ENCODE results near the gene PRR5L.
A peak's percentile ranks its signal among the peaks of the same experiment; 100 is the strongest.

PRR5L gene

DNA sequence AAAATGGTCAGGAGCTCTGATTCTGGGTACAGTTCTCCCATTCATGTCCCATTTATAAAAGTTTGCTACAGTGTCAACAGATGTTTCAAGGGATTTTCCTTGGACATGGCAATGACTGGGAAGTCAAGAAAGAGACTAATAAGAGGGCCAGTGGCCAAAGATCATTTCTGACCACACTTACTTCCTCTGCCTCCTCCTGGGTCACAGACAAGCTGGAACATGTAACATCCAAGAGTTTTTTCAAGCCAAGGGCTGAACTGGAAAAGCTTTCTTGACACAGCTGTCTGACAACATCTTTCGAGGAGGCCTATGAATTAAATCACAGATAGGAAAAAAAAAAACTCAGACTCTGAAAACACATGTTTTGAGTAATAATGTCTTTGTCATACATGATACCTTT is 15.6 kb upstream of the PRR5L start:
- no peaks in the 10 kb centered on the region for H3K4me1 ChIP-seq (ENCODE audit: control insufficient read depth, insufficient read depth, low read length)
- no peaks in the 10 kb centered on the region for H3K9me3 ChIP-seq (ENCODE audit: control insufficient read depth, insufficient read depth, low read depth, low read length)
- no peak overlapping the region for H3K27ac ChIP-seq (ENCODE audit: extremely low read depth, low read depth, low read length)
- CTCF ChIA-PET = interaction anchor here (0.6 to 2.5 kb wide), 3 partner anchors 14 to 571 kb away, joined by 3 to 15 read pairs (median 4); no protein-coding TSS in a partner anchor
- POLR2A ChIA-PET = no interaction called here
- H3K4me3 ChIP-seq (ENCODE audit: low read depth, low read length) = no peak overlapping the region
- peaks cover 0 to 10% of the 10 kb centered on the region in 2 experiments; a peak in 1 of 3 replicates for H3K36me3 ChIP-seq (ENCODE audit: control insufficient read depth in 2 of 2, insufficient read depth in 1 of 2, low read length in 2 of 2)
- no peak for TF ChIP-seq ZNF341 (tag by site-specific recombination; IDR thresholded peaks at IDR 0.05; ENCODE audit: low read depth)
- no peak for TF ChIP-seq ZNF747 (tag by site-specific recombination; IDR thresholded peaks at IDR 0.05)

DNA sequence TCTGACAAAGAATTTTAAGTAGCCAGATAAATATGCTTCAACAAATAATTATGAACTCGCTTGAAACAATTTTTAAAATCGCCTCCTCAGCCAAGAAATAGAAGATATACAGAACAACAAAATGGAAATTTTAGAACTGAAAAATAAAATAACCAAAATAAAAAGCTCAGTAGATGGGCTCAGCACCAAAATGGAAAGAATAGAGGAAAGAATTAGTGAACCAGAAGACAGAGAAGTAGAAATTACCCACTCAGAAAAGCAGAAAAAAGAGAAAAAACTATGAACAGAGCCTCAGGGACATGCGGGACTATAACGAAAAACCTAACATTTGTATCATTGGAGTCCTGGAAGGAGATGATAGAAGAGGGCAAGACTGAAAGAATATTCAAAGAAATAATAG is 14.2 kb upstream of the PRR5L start:
- ChIA-PET POLR2A (no interaction called here), CTCF (interaction anchor here (0.9 kb wide), 1 partner anchor 15 kb away, joined by 3 read pairs; no protein-coding TSS in a partner anchor)

DNA sequence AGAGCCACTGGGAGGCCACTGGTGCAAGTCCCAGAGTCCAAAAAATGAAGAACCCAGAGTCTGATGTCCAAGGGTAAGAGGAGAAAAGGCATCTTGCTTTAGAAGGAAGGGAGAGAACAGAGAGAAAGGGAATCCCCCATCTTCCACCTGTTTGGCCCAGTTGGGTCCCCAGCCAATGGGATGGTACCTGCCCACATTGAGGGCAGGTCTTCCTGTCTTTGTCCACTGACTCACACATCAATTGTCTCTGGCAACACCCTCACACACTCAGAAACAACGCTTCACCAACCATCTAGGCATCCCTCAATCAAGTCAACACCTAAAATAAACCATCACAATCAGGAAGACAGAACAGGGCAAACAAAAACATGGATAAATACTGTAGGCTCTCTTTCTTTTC is 13.2 kb upstream of the PRR5L start:
- H3K9me3 ChIP-seq (ENCODE audit: control insufficient read depth, insufficient read depth, low read depth, low read length) = no peaks in the 10 kb centered on the region
- H3K27ac ChIP-seq (ENCODE audit: extremely low read depth, low read depth, low read length) = no peak overlapping the region
- peaks cover 0 to 4% of the 10 kb centered on the region in 2 experiments; a peak in 1 of 3 replicates for H3K36me3 ChIP-seq (ENCODE audit: control insufficient read depth in 2 of 2, insufficient read depth in 1 of 2, low read length in 2 of 2)
- TF ChIP-seq, protein P1, sequence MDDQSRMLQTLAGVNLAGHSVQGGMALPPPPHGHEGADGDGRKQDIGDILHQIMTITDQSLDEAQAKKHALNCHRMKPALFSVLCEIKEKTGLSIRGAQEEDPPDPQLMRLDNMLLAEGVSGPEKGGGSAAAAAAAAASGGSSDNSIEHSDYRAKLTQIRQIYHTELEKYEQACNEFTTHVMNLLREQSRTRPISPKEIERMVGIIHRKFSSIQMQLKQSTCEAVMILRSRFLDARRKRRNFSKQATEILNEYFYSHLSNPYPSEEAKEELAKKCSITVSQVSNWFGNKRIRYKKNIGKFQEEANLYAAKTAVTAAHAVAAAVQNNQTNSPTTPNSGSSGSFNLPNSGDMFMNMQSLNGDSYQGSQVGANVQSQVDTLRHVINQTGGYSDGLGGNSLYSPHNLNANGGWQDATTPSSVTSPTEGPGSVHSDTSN (CRISPR knock-in tag; IDR thresholded peaks at IDR 0.05) = no peak
- ChIA-PET POLR2A (no interaction called here), CTCF (no interaction called here)
- H3K4me3 ChIP-seq (ENCODE audit: low read depth, low read length) = no peak overlapping the region
- H3K4me1 ChIP-seq (ENCODE audit: control insufficient read depth, insufficient read depth, low read length) = no peaks in the 10 kb centered on the region

More for the DNA sequence above, 14.2 kb upstream of the PRR5L start:
- no peak overlapping the region for H3K27ac ChIP-seq (ENCODE audit: extremely low read depth, low read depth, low read length)
- H3K9me3 ChIP-seq (ENCODE audit: control insufficient read depth, insufficient read depth, low read depth, low read length) = no peaks in the 10 kb centered on the region
- H3K36me3 ChIP-seq (ENCODE audit: control insufficient read depth in 2 of 2, insufficient read depth in 1 of 2, low read length in 2 of 2) = peaks cover 0 to 4% of the 10 kb centered on the region in 2 experiments; a peak in 1 of 3 replicates
- no peak overlapping the region for H3K4me3 ChIP-seq (ENCODE audit: low read depth, low read length)
- TF ChIP-seq ZNF560 (tag by site-specific recombination; IDR thresholded peaks at IDR 0.05; ENCODE audit: borderline replicate concordance) (no peak), ZNF433 (tag by site-specific recombination; IDR thresholded peaks at IDR 0.05; ENCODE audit: low read depth) (no peak)
- no peaks in the 10 kb centered on the region for H3K4me1 ChIP-seq (ENCODE audit: control insufficient read depth, insufficient read depth, low read length)

DNA sequence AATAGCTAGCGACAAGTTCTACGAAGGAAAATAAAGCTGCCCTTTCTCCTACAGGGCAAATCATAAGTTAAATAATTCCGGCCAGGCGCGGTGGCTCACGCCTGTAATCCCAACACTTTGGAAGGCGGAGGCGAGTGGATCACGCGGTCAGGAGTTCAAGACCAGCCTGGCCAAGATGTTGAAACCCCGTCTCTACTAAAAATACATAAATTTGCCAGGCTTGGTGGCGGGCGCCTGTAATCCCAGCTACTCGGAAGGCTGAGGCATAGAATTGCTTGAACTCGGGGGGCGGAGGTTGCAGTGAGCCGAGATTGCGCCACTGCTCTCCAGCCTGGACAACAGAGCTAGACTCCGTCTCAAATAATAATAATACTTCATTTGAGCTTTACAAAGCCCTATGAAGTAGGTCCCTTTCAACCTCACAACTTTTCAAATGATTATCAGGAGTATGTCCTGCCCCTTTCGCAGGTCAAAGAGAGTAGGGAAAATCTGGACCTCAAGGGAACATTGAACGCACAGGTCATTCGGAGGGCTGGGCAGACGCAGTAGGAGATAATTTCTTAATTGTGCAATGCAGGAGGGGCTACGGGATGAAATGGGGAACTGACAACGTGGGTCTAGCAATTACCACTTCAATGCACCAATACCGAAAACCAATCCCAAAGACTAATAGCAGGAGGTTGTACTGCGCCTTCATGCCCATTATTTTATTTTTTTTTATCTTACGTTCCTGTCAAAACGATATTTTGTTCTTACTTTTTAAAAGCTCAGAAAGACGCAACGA is 7.5 kb upstream of the PRR5L start:
- Histone ChIP-seq H3K9me3 (ENCODE audit: control insufficient read depth, insufficient read depth, low read depth, low read length) (no peaks in the 10 kb centered on the region), H3K4me1 (ENCODE audit: control insufficient read depth, insufficient read depth, low read length) (no peaks in the 10 kb centered on the region), H3K27ac (ENCODE audit: extremely low read depth, low read depth, low read length) (no peak overlapping the region), H3K4me3 (ENCODE audit: low read depth, low read length) (peak overlapping the region; percentile 87), H3K36me3 (ENCODE audit: control insufficient read depth in 2 of 2, insufficient read depth in 1 of 2, low read length in 2 of 2) (no peaks in the 10 kb centered on the region)
- CTCF ChIA-PET = interaction anchor here (0.8 to 14.2 kb wide), 6 partner anchors 88 to 801 kb away, joined by 3 to 247 read pairs (median 4); no protein-coding TSS in a partner anchor
- POLR2A ChIA-PET = interaction anchor here (0.7 to 1.8 kb wide), 2 partner anchors 165 to 168 kb away, joined by 3 to 5 read pairs; no protein-coding TSS in a partner anchor
- TF ChIP-seq, protein P2, sequence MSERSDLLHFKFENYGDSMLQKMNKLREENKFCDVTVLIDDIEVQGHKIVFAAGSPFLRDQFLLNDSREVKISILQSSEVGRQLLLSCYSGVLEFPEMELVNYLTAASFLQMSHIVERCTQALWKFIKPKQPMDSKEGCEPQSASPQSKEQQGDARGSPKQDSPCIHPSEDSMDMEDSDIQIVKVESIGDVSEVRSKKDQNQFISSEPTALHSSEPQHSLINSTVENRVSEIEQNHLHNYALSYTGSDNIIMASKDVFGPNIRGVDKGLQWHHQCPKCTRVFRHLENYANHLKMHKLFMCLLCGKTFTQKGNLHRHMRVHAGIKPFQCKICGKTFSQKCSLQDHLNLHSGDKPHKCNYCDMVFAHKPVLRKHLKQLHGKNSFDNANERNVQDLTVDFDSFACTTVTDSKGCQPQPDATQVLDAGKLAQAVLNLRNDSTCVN (tag by site-specific recombination; optimal IDR thresholded peaks at IDR 0.05) = no peak
- TF ChIP-seq, protein P3, sequence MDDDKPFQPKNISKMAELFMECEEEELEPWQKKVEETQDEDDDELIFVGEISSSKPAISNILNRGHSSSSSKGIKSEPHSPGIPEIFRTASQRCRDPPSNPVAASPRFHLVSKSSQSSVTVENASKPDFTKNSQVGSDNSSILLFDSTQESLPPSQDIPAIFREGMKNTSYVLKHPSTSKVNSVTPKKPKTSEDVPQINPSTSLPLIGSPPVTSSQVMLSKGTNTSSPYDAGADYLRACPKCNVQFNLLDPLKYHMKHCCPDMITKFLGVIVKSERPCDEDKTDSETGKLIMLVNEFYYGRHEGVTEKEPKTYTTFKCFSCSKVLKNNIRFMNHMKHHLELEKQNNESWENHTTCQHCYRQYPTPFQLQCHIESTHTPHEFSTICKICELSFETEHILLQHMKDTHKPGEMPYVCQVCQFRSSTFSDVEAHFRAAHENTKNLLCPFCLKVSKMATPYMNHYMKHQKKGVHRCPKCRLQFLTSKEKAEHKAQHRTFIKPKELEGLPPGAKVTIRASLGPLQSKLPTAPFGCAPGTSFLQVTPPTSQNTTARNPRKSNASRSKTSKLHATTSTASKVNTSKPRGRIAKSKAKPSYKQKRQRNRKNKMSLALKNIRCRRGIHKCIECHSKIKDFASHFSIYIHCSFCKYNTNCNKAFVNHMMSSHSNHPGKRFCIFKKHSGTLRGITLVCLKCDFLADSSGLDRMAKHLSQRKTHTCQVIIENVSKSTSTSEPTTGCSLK (tag by site-specific recombination; IDR thresholded peaks at IDR 0.05) = no peak
- TF ChIP-seq ZNF174 (tag by site-specific recombination; IDR thresholded peaks at IDR 0.05) (no peak), EGR2 (tag by site-specific recombination; IDR thresholded peaks at IDR 0.05; ENCODE audit: low read depth) (no peak), ZBTB21 (tag by site-specific recombination; IDR thresholded peaks at IDR 0.05) (no peak), ZNF843 (tag by site-specific recombination; IDR thresholded peaks at IDR 0.05) (no peak), ZNF140 (tag by site-specific recombination; IDR thresholded peaks at IDR 0.05) (no peak), ZNF629 (tag by site-specific recombination; IDR thresholded peaks at IDR 0.05) (no peak), ZFP37 (tag by site-specific recombination; IDR thresholded peaks at IDR 0.05) (no peak), ZBTB48 (tag by site-specific recombination; IDR thresholded peaks at IDR 0.05) (no peak)
- TF ChIP-seq, protein P4, sequence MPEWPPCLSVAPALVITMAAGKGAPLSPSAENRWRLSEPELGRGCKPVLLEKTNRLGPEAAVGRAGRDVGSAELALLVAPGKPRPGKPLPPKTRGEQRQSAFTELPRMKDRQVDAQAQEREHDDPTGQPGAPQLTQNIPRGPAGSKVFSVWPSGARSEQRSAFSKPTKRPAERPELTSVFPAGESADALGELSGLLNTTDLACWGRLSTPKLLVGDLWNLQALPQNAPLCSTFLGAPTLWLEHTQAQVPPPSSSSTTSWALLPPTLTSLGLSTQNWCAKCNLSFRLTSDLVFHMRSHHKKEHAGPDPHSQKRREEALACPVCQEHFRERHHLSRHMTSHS (tag by site-specific recombination; IDR thresholded peaks at IDR 0.05) = no peak
- TF ChIP-seq, protein P5, sequence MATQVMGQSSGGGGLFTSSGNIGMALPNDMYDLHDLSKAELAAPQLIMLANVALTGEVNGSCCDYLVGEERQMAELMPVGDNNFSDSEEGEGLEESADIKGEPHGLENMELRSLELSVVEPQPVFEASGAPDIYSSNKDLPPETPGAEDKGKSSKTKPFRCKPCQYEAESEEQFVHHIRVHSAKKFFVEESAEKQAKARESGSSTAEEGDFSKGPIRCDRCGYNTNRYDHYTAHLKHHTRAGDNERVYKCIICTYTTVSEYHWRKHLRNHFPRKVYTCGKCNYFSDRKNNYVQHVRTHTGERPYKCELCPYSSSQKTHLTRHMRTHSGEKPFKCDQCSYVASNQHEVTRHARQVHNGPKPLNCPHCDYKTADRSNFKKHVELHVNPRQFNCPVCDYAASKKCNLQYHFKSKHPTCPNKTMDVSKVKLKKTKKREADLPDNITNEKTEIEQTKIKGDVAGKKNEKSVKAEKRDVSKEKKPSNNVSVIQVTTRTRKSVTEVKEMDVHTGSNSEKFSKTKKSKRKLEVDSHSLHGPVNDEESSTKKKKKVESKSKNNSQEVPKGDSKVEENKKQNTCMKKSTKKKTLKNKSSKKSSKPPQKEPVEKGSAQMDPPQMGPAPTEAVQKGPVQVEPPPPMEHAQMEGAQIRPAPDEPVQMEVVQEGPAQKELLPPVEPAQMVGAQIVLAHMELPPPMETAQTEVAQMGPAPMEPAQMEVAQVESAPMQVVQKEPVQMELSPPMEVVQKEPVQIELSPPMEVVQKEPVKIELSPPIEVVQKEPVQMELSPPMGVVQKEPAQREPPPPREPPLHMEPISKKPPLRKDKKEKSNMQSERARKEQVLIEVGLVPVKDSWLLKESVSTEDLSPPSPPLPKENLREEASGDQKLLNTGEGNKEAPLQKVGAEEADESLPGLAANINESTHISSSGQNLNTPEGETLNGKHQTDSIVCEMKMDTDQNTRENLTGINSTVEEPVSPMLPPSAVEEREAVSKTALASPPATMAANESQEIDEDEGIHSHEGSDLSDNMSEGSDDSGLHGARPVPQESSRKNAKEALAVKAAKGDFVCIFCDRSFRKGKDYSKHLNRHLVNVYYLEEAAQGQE (tag by site-specific recombination; IDR thresholded peaks at IDR 0.05) = no peak

Measured in HEK293 (cell line).